Activated T-cell treated with anti-CD3 and anti-CD28 coated beads, Interleukin-2, amount 50 U/mL, for 4 hours (primary cell): ENCODE results near the gene NDUFB10. TPM values are rescaled to one million over a fixed set of nuclear protein-coding genes. Genes with fewer than 3 reads are reported as not detected.
"Not testable (repeated sequence)": the region's sequence is repeated elsewhere in the genome, so short reads cannot be mapped to it uniquely, and the experiment has no call there.

Experiments used
- ATAC-seq, 2 donors: fragments of 200-7000 bp; cut with Tn5 transposase; one replicate each; pipeline ENCODE4 v1.10.0; 2021
- DNase-seq: peaks from one replicate; pipeline ENCODE4 v3.0.0-alpha.2; 2020
- H3K27me3 Mint-ChIP-seq: one replicate; pipeline ENCODE4 v1.8.0; 2021; ENCODE audit warnings: low read depth, mixed read lengths
- H3K36me3 Mint-ChIP-seq: one replicate; pipeline ENCODE4 v1.8.0; 2022; ENCODE audit warnings: mixed read lengths; ENCODE audit not compliant: insufficient read depth
- H3K4me1 Mint-ChIP-seq: one replicate; pipeline ENCODE4 v1.8.0; 2021; ENCODE audit warnings: low read depth, mixed read lengths
- H3K4me3 Mint-ChIP-seq: one replicate; pipeline ENCODE4 v1.8.0; 2021; ENCODE audit warnings: mild to moderate bottlenecking, moderate library complexity, mixed read lengths
- H3K9me3 Mint-ChIP-seq: one replicate; pipeline ENCODE4 v1.8.0; 2021; ENCODE audit warnings: mixed read lengths
- total RNA-seq, 3 donors: library from RNA; stranded (reverse); gene quantifications; one replicate each; pipeline ENCODE4 v1.2.1, GENCODE V29; 2021

NDUFB10 gene
- total RNA-seq, 3 donors from 2014 or later: 115 to 143 (median 117) TPM

GRCh38 chr16:1938316-1938715 lies 21.0 kb upstream of the NDUFB10 start:
- no peak for ATAC-seq
- Mint-ChIP-seq H3K4me3 (no peak overlapping the region), H3K9me3 (no peaks in the 10 kb centered on the region)

GRCh38 chr16:1938910-1939309 lies 20.4 kb upstream of the NDUFB10 start:
- Mint-ChIP-seq H3K9me3 (no peaks in the 10 kb centered on the region), H3K27me3 (no peaks in the 10 kb centered on the region), H3K36me3 (peaks cover 5% of the 10 kb centered on the region), H3K4me3 (no peak overlapping the region), H3K4me1 (peaks cover 19% of the 10 kb centered on the region)
- DNase-seq (no peak), ATAC-seq (no peak)

More at GRCh38 chr16:1938316-1938715, 21.0 kb upstream of the NDUFB10 start:
- Mint-ChIP-seq H3K36me3 (peaks cover 5% of the 10 kb centered on the region), H3K4me1 (peaks cover 14% of the 10 kb centered on the region), H3K27me3 (no peaks in the 10 kb centered on the region)
- DNase-seq: no peak

DNA sequence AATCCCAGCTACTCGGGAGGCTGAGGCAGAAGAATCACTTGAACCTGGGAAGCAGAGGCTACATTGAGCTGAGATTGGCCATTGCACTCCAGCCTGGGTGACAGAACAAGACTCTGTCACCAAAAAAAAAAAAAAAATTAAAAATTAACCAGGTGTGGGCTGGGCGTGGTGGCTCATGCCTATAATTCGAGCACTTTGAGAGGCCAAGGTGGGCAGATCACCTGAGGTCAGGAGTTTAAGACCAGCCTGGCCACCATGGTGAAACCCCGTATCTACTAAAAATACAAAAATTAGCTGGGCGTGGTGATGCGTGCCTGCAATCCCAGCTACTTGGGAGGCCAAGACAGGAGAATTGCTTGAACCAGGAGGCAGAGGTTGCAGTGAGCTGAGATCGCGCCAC lies 19.5 kb upstream of the NDUFB10 start:
- H3K27me3 Mint-ChIP-seq, ATAC-seq, H3K36me3 Mint-ChIP-seq, H3K4me3 Mint-ChIP-seq, DNase-seq, H3K9me3 Mint-ChIP-seq: not testable (repeated sequence)
- H3K4me1 Mint-ChIP-seq: peaks cover 27% of the 10 kb centered on the region

GRCh38 chr16:1940273-1941161 lies 18.8 kb upstream of the NDUFB10 start:
- H3K27me3 Mint-ChIP-seq: no peaks in the 10 kb centered on the region
- H3K36me3 Mint-ChIP-seq: peaks cover 5% of the 10 kb centered on the region
- peak overlapping the region; percentile 38 for H3K4me3 Mint-ChIP-seq
- ATAC-seq (no peak), DNase-seq (no peak)
- H3K4me1 Mint-ChIP-seq: peaks cover 27% of the 10 kb centered on the region
- H3K9me3 Mint-ChIP-seq: no peaks in the 10 kb centered on the region

DNA sequence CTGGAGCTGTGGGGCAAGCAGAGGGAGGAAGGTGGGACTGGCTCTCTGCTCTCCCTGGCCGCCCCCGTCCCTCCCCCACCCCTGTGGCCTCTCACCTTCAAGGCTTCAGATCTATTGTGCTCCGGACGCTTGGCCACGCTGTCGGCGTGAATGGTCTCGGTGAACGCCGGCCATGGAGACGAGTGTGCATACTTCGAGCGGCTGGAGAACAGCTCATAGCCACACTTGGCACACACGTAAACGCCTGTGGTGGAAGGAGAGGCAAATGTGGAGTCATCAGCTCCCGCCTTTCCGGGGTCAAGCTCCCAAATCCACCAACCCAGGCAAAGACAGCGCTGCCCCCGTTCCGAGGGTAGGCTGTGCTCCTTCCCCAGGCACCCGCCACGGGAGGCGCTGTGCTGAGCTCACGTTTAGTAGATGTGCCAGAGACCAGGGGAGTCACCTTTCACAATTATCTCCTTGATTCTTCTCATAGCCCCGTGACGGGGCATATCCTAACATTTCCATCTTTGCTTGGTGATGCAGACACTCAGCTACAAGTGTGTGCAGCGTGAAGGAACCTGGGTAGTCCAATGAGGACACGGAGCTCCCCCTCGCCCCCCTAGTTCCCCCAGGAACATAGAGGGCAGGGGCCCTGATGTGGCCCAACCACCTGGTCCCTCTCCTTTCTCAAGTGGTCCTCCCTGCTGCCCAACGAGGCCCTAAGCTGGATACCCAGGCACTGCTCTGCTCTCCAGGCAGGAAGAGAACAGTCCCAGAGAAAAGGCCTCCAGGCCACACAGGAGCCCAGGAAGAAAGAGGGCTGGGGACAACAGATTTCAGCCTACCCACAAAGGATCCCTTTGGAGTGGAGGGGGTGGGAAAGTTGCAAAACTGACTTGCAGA lies 17.9 kb upstream of the NDUFB10 start:
- no peaks in the 10 kb centered on the region for H3K27me3 Mint-ChIP-seq
- no peak for ATAC-seq
- no peaks in the 10 kb centered on the region for H3K9me3 Mint-ChIP-seq
- H3K4me3 Mint-ChIP-seq: peak overlapping the region; percentile 87
- peaks cover 5% of the 10 kb centered on the region for H3K36me3 Mint-ChIP-seq
- no peak for DNase-seq
- peaks cover 27% of the 10 kb centered on the region for H3K4me1 Mint-ChIP-seq

DNA sequence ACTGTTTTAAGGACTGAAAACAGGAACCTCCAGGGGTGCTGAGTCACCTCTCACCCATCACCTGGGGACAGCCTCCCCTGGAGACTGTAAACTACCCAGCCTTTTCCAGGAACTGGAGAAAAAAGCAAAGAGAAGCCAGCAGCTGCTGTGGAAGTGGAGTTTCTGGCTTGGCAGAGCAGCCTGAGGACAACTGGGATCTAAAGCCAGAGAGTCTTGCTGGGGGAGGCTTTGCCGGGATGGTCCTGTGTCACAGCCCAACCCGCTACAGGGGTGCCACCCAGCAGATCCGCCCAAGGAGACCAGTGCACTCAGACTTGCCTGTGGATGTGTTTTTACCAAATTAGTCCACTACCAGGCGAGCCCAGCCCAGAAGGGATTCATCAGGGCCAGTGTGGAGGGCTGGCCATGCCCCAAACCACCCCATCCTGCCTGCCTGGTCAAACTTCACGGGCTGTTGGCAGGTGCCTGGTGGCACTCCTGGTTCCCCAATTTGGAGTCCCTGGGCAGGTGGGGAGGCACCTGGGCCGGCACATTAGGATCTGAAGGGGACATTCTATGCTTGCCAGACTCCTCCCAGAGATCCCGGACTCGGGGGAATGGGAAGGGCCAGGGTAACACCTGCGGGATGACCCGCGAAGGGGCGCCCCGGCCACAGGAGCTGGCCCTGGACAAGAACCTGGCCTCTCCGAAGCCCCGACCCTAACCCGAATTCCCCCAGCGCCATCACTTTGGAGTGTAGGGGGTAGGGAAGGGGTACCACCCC lies 17.1 kb upstream of the NDUFB10 start:
- no peak for DNase-seq
- Mint-ChIP-seq H3K9me3 (no peaks in the 10 kb centered on the region), H3K4me1 (peaks cover 27% of the 10 kb centered on the region), H3K27me3 (no peaks in the 10 kb centered on the region), H3K4me3 (peak overlapping the region; percentile 87), H3K36me3 (peaks cover 5% of the 10 kb centered on the region)
- no peak for ATAC-seq

DNA sequence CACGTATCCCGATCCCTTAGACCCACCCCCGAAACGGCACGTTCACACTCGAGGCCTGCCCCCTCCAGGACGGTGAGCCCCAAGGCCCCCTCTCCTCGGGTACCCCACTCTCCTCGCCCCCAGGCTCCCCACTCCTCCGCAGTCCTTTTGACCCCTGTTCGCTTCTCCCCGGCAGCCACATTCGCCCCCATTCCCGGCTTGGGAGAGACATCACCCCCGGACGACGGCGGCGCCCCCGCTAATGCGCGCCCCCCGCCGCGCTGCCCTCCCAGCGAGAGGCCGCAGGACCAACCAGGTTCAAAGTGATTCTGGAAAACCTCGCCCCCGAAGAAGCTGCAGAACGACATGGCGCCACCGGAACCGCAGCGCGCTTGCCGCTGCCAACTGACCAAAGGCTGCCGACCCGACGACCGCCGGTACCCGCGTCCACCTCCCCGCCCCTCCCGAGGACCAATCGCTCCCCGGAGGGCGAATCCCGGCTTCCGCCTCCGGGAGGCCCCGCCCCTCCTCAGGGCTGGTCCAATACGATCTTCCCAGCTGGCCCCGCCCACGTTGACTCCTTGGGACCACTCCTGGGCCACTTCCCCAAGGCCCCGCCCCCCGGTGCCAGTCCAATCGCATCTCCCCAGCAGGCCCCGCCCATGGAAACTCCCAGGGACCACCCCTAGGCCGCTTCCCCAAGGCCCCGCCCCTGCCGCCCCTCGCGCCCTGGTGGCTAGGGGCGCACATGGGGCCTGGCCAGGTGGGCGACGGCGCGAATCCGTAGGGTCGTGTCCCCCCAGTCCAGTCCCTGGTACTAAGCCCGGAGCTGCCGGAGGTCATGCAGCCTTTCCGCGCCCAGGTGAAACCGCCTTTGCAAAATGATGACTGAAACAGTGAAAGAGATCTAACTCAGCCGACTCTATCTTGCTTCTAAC lies 16.3 kb upstream of the NDUFB10 start, which contains the start of gene MSRB1:
MSRB1 (minus strand) TSS at position 390 of the 917 bp plus-strand sequence; CDS start at position 347, 43 bp downstream.
- Mint-ChIP-seq H3K4me3 (peak within 1 kb of the TSS; percentile 87), H3K9me3 (no peaks in the 10 kb centered on the region), H3K27me3 (no peaks in the 10 kb centered on the region), H3K4me1 (peaks cover 27% of the 10 kb centered on the region), H3K36me3 (peaks cover 5% of the 10 kb centered on the region)
- ATAC-seq (peak; percentile 96 to 98), DNase-seq (peak; percentile 99)

GRCh38 chr16:1944612-1945199 lies 14.6 kb upstream of the NDUFB10 start:
- no peaks in the 10 kb centered on the region for H3K27me3 Mint-ChIP-seq
- no peaks in the 10 kb centered on the region for H3K9me3 Mint-ChIP-seq
- ATAC-seq: no peak
- no peaks in the 10 kb centered on the region for H3K36me3 Mint-ChIP-seq
- no peak for DNase-seq
- peak overlapping the region; percentile 52 for H3K4me3 Mint-ChIP-seq
- H3K4me1 Mint-ChIP-seq: peaks cover 27% of the 10 kb centered on the region

DNA sequence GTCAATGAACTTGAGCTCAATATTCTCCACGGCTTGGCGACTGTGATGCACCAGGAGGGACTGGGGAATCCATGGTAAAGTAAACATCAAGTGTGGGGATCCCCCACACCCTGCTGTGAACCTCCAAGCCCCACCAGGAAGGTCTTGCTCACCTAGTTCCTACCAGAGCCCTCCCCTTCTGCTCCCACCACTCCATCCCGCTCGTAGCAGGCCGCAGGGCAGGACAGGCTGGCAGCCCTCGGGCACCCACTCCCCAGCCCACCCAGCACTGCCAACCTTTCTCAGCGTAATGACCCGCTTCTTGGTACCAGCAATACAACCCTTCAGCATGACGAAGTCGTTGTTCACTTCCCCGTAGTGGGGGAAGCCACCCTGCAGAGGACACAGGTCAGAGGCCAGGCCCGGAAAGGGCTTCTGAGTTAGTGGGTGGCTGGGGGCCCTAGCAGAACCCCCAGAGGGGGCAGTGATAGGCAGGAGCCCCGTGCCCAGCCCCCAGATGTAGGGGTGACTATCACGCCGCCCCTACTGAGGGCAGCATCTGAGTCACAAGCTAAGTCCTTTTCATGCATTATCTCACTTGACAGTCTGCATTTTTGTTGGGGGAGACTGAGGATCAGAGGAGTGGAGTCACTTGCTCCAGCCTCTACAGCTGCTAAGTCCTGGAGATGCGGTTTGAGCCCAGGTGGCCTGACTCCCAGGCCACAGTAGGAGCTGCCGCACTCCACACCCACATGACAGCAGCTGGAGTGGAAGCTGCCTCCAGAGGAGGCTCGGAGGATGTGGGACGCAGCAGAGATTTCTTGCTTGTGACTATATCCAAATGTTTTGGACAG lies 13.6 kb upstream of the NDUFB10 start:
- no peaks in the 10 kb centered on the region for H3K27me3 Mint-ChIP-seq
- DNase-seq (no peak), ATAC-seq (no peak)
- H3K9me3 Mint-ChIP-seq: no peaks in the 10 kb centered on the region
- peaks cover 27% of the 10 kb centered on the region for H3K4me1 Mint-ChIP-seq
- no peak overlapping the region for H3K4me3 Mint-ChIP-seq
- no peaks in the 10 kb centered on the region for H3K36me3 Mint-ChIP-seq

DNA sequence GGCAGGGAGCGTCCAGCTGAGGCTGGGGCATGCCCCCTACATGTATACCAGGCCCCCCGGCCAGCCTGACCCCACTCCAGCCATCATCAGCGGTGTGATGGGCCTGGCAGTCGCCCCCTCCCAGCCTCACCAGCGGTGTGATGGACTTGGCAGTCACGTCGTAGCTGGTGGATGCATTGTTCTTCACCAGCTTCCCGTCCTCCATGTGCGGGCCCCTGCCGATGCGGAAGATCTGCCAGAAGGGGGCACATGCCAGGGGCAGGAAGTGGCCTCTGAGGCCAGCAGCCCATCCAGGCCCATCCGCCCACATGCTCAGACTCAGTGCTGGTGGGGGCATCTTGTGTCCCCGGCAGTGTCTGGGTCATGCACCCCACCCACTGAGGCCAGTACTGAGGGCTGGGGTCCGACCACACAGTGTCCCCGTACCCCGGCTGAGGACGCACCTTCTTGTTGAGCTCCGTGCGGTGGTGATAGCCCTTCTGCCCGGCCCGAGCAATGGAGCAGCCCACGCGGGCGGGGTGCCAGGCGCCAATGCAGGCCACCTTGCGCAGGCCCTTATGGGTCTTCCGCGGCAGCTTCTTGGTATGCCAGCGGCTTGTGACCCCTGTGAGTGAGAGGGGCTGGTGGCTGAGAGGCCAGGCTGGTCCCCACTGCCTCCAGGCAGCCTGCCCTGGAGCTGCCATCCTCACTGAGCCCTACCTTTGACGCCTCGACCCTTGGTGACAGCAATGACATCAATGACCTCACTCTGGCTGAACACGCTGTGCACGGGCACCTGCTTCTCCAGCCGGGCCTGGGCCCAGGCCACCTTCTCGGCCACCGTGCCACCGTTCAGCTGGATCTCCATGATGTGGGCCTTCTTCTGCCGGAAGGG lies 12.6 kb upstream of the NDUFB10 start:
- no peak overlapping the region for H3K4me3 Mint-ChIP-seq
- no peak for DNase-seq
- no peak for ATAC-seq
- peaks cover 22% of the 10 kb centered on the region for H3K4me1 Mint-ChIP-seq
- H3K9me3 Mint-ChIP-seq: no peaks in the 10 kb centered on the region
- no peaks in the 10 kb centered on the region for H3K36me3 Mint-ChIP-seq
- no peaks in the 10 kb centered on the region for H3K27me3 Mint-ChIP-seq

DNA sequence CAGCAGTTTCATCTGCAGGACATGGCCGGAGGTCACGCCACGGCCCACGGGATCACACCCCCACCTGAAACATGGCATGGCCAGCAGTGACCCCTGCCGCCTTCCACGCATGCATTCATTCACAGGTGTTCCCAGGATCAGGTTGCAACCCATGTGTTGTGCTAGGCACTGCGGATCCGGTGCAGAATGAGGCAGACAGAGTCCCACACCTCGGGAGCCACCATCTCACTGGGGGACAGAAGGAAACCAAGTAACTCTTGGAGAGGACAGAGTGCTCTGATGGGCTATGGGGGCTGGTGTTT lies 12.0 kb upstream of the NDUFB10 start:
- no peak for ATAC-seq

DNA sequence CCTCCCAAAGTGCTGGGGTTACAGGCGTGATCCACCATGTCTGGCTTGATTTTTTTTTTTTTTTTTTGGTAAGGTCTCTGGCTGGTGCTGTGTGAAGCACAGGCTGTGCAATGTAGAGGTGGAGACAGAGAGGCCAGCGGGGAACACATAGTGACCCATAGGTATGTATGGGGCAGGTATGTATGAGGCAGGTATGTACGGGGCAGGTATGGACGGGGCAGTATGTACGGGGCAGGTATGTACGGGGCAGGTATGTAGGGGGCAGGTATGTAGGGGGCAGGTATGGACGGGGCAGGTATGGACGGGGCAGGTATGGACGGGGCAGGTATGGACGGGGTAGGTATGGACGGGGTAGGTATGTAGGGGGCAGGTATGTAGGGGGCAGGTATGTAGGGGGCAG lies 9.8 kb upstream of the NDUFB10 start:
- no peaks in the 10 kb centered on the region for H3K9me3 Mint-ChIP-seq
- H3K36me3 Mint-ChIP-seq: no peaks in the 10 kb centered on the region
- no peak overlapping the region for H3K4me3 Mint-ChIP-seq
- no peak for ATAC-seq
- no peak for DNase-seq
- peaks cover 4% of the 10 kb centered on the region for H3K4me1 Mint-ChIP-seq
- H3K27me3 Mint-ChIP-seq: no peaks in the 10 kb centered on the region

More for the DNA sequence above, 12.0 kb upstream of the NDUFB10 start:
- Mint-ChIP-seq H3K27me3 (no peaks in the 10 kb centered on the region), H3K4me3 (no peak overlapping the region), H3K9me3 (no peaks in the 10 kb centered on the region), H3K36me3 (no peaks in the 10 kb centered on the region), H3K4me1 (peaks cover 17% of the 10 kb centered on the region)
- no peak for DNase-seq
